GM12878 (cell line): Measurements from ENCODE around the gene IFNK. TPM values are rescaled to one million over a fixed set of nuclear protein-coding genes. Genes with fewer than 3 reads are reported as not detected.

Experiments
- ATAC-seq: fragments of 200-7000 bp; cut with Tn5 transposase; 3 replicates; pipeline ENCODE4 v1.9.1; 2020; ENCODE audit warnings: mild to moderate bottlenecking, moderate library complexity
- BruUV-seq: library from RNA; stranded (reverse); fragments of 400-500 nt; replicated peaks from 2 replicates; lab custom pipeline; 2021; lab: Mats Ljungman, UMichigan
- CTCF ChIA-PET: fragments of 300-600 bp; sonication (Branson Sonifier 250); formaldehyde crosslinking; extraction: SDS; loops from one replicate; lab custom pipeline; 2021; ENCODE audit warnings: inconsistent platforms; lab: Yijun Ruan, JAX
- POLR2A ChIA-PET: fragments of 350-600 bp; formaldehyde crosslinking; extraction: SDS; loops from one replicate; lab custom pipeline; 2021; ENCODE audit warnings: inconsistent platforms; lab: Charles Lee
- RAD21 ChIA-PET: fragments of 300-600 bp; sonication (Branson Sonifier 250); formaldehyde crosslinking; loops from one replicate; lab custom pipeline; 2023; ENCODE audit warnings: antibody characterized with exemption; ENCODE audit not compliant: unreplicated experiment; lab: Charles Lee
- SMC1A ChIA-PET: fragments of 300-600 bp; sonication (Branson Sonifier 250); formaldehyde crosslinking; loops from one replicate; lab custom pipeline; 2023; ENCODE audit not compliant: unreplicated experiment, uncharacterized antibody; lab: Charles Lee
- DNase-seq: peaks from one replicate; pipeline ENCODE4 v3.0.0-alpha.2; 2011; ENCODE audit warnings: low read depth, low spot score
- FAIRE-seq: peaks from 3 replicates; lab custom pipeline; 2011; peaks lifted over from hg19 to GRCh38; lab: Jason Lieb, UNC
- H2AFZ ChIP-seq: 2 replicates; pipeline ENCODE4 v1.6.0; 2011; ENCODE audit warnings: low read depth, low read length, control low read depth; ENCODE audit not compliant: control insufficient read depth
- H3K27ac ChIP-seq: 2 replicates; pipeline ENCODE4 v1.5.1; 2011; ENCODE audit warnings: control low read depth; ENCODE audit not compliant: control insufficient read depth, insufficient read depth
- H3K27me3 ChIP-seq, 2 experiments: replicated peaks in 1 of 2; 2 replicates each; pipeline versions ENCODE4 v1.6.0 to v1.6.1; 2011; ENCODE audit warnings: low read length in 1 of 2; ENCODE audit not compliant: control insufficient read depth in 2 of 2, insufficient read depth in 2 of 2
- H3K36me3 ChIP-seq, 2 experiments: 2 replicates each; pipeline ENCODE4 v1.5.1; 2011; ENCODE audit warnings: low read length in 1 of 2; ENCODE audit not compliant: control insufficient read depth in 2 of 2, insufficient read depth in 2 of 2
- H3K4me1 ChIP-seq: 2 replicates; pipeline ENCODE4 v1.6.1; 2011; ENCODE audit warnings: mild to moderate bottlenecking, low read length, moderate library complexity, mixed read lengths; ENCODE audit not compliant: control insufficient read depth, insufficient read depth
- H3K4me2 ChIP-seq: 2 replicates; pipeline ENCODE4 v1.6.0; 2011; ENCODE audit warnings: control low read depth; ENCODE audit not compliant: control insufficient read depth, insufficient read depth
- H3K4me3 ChIP-seq: fragments of 200-600 bp; sonication (generic); 2 replicates; pipeline ENCODE4 v1.5.1; 2016
- H3K79me2 ChIP-seq: 2 replicates; pipeline ENCODE4 v1.6.0; 2011; ENCODE audit warnings: low read length; ENCODE audit not compliant: control insufficient read depth, insufficient read depth
- H3K9ac ChIP-seq: 2 replicates; pipeline ENCODE4 v1.8.0; 2011; ENCODE audit warnings: low read length, control low read depth, mixed read lengths; ENCODE audit not compliant: control insufficient read depth, insufficient read depth
- H3K9me3 ChIP-seq: replicated peaks from 3 replicates; pipeline ENCODE4 v1.5.1; 2011; ENCODE audit warnings: mild to moderate bottlenecking, low read length; ENCODE audit not compliant: control insufficient read depth, insufficient read depth
- H4K20me1 ChIP-seq: 2 replicates; pipeline ENCODE4 v1.6.0; 2011; ENCODE audit not compliant: control insufficient read depth, insufficient read depth
- CBFB ChIP-seq: IDR thresholded peaks from 2 replicates; pipeline ENCODE4 v1.6.1; 2016; ENCODE audit warnings: antibody characterized with exemption, low read depth
- CTCF ChIP-seq, 3 experiments: IDR thresholded peaks in 2 of 3; conservative IDR thresholded peaks in 1 of 3; 2 replicates each; pipeline ENCODE4 v1.5.1; 2011; ENCODE audit warnings: low read depth in 3 of 3, low read length in 3 of 3, mild to moderate bottlenecking in 3 of 3, control low read depth in 2 of 3, moderate library complexity in 2 of 3, inconsistent platforms in 1 of 3, mixed read lengths in 1 of 3; ENCODE audit not compliant: control insufficient read depth in 2 of 3, insufficient read depth in 1 of 3; ENCODE audit errors: extremely low read depth in 1 of 3
- EED ChIP-seq: sonication (generic); IDR thresholded peaks from 2 replicates; pipeline ENCODE4 v1.6.1; 2016; ENCODE audit warnings: antibody characterized with exemption, low read depth
- ESRRA ChIP-seq: IDR thresholded peaks from 2 replicates; pipeline ENCODE4 v1.6.1; 2012; ENCODE audit warnings: mild to moderate bottlenecking, low read length, improper control_type of control experiment
- NBN ChIP-seq: fragments of 450-650 bp; IDR thresholded peaks from 2 replicates; pipeline ENCODE4 v1.6.1; 2016
- NFYA ChIP-seq: IDR thresholded peaks from 2 replicates; pipeline ENCODE4 v1.6.1; 2011; ENCODE audit warnings: low read depth, mild to moderate bottlenecking, low read length, improper control_type of control experiment, borderline replicate concordance
- RCOR1 ChIP-seq: conservative IDR thresholded peaks from 2 replicates; pipeline ENCODE4 v1.6.1; 2012; ENCODE audit warnings: low read depth, low read length, improper control_type of control experiment
- USF2 ChIP-seq: IDR thresholded peaks from 2 replicates; pipeline ENCODE4 v1.6.1; 2011; ENCODE audit warnings: low read depth, low read length, improper control_type of control experiment, borderline replicate concordance
- WGBS: methylation state at CpG from one replicate; pipeline ENCODE4 v1.1.6; 2016; ENCODE audit warnings: low lambda C conversion rate; ENCODE audit not compliant: insufficient replicate concordance, insufficient coverage; ENCODE audit errors: missing lambda C conversion rate; 5-methylcytosine and 5-hydroxymethylcytosine counted together
- in situ Hi-C: fragments of 300-500 bp; cut with MboI; formaldehyde crosslinking; loops from 9 replicates; pipeline ENCODE4 v1.14.3; 2018; ENCODE audit warnings: mixed read lengths
- intact Hi-C: fragments of 100-400 bp; cut with micrococcal nuclease; formaldehyde crosslinking; loops from one replicate; pipeline ENCODE4 v1.14.2; 2022; ENCODE audit not compliant: unreplicated experiment
- polyA plus RNA-seq, 11 experiments: library from polyadenylated mRNA; depleted of rRNA in 4 of 11; unstranded in 6 of 11; stranded (reverse) in 5 of 11; fragments of >200 nt; fragmentation: Nextera tagmentation in 4 of 11; fragmentation: Illumina TruSeq in 1 of 11; extraction: Ambion mirVana in 4 of 11; extraction: Trizol in 1 of 11; gene quantifications; 1 replicate in 1 of 11; 2 replicates in 10 of 11; pipeline versions ENCODE4 v1.2.1 to v1.2.3, GENCODE V29; 2011 to 2016; ENCODE audit warnings: inconsistent platforms in 2 of 11, missing spikeins in 2 of 11, low read depth in 1 of 11
- total RNA-seq, 4 experiments: library from RNA; depleted of rRNA in 3 of 4; stranded (reverse); fragments of >200 nt in 3 of 4; fragmentation: Illumina TruSeq in 1 of 4; extraction: Trizol in 1 of 4; gene quantifications; 2 replicates each; pipeline versions ENCODE4 v1.2.1 to v1.2.3, GENCODE V29; 2013 to 2021

IFNK gene
- total and polyA plus RNA-seq, 10 of the 15 experiments (the other 5 are each of a cell fraction or from before 2014, with no cell fraction given): 0.06 TPM; not detected in 9

GRCh38 chr9:27533311-27533710 is 9.2 kb downstream of the IFNK start:
- H3K27me3 ChIP-seq: no peaks in the 10 kb centered on the region
- no peaks in the 10 kb centered on the region for H3K36me3 ChIP-seq
- RAD21 ChIA-PET: interaction anchor here (1.0 to 5.9 kb wide), 3 partner anchors 12 to 199 kb away, joined by 3 to 97 read pairs (median 6); no protein-coding TSS in a partner anchor
- POLR2A ChIA-PET: interaction anchor here (0.9 to 1.7 kb wide), 3 partner anchors 9 to 200 kb away, joined by 3 to 5 read pairs (median 3); no protein-coding TSS in a partner anchor
- H4K20me1 ChIP-seq: no peaks in the 10 kb centered on the region
- 46% methylated on average over 1 of the region's 1 CpG for WGBS
- TF ChIP-seq NFYA: no peak
- no peak for TF ChIP-seq RCOR1
- TF ChIP-seq USF2: no peak
- no peak for TF ChIP-seq ESRRA
- TF ChIP-seq EED: no peak
- TF ChIP-seq CTCF (IDR thresholded peaks at IDR 0.05 in 2 of 3, conservative IDR thresholded peaks at IDR 0.05 in 1 of 3; ENCODE audit: control insufficient read depth in 2 of 3, extremely low read depth in 1 of 3, insufficient read depth in 1 of 3, low read depth in 3 of 3, low read length in 3 of 3): no peak
- no peak for TF ChIP-seq CBFB
- TF ChIP-seq NBN: no peak
- in situ Hi-C loops: no loop called here
- H3K27ac ChIP-seq: no peak overlapping the region
- intact Hi-C loops: no loop called here
- H3K9ac ChIP-seq: no peak overlapping the region
- H3K4me3 ChIP-seq: no peak overlapping the region
- DNase-seq (no peak), FAIRE-seq (no peak), ATAC-seq (no peak)
- CTCF ChIA-PET: interaction anchor here (0.5 to 7.9 kb wide), 5 partner anchors 14 to 205 kb away, joined by 4 to 116 read pairs (median 5); no protein-coding TSS in a partner anchor
- no peaks in the 10 kb centered on the region; the same call in 1 of the 2 replicates for H3K4me1 ChIP-seq
- SMC1A ChIA-PET: interaction anchor here (0.8 to 11.1 kb wide), 13 partner anchors 9 to 381 kb away, joined by 3 to 89 read pairs (median 3); partner anchors contain the start of gene IFNK
- no peaks in the 10 kb centered on the region for H3K9me3 ChIP-seq
- BruUV-seq: no TSS peak
- H3K79me2 ChIP-seq: no peaks in the 10 kb centered on the region
- H2AFZ ChIP-seq: no peak overlapping the region
- no peak overlapping the region for H3K4me2 ChIP-seq
